B cell (primary cell): ENCODE measurements around the gene MMP15. TPM values are rescaled to one million over a fixed set of nuclear protein-coding genes. Genes with fewer than 3 reads are reported as not detected.
A peak's percentile ranks its signal among the peaks of the same experiment; 100 is the strongest.

ENCODE experiments used
- ATAC-seq: fragments of 200-7000 bp; cut with Tn5 transposase; one replicate; pipeline ENCODE4 v1.10.0; 2021; ENCODE audit warnings: low read depth, mild to moderate bottlenecking, moderate number of reproducible peaks, moderate library complexity
- CTCF ChIA-PET: fragments of 350-600 bp; sonication (Branson Sonifier 250); formaldehyde crosslinking; loops from one replicate; lab custom pipeline; 2021; ENCODE audit warnings: antibody characterized with exemption, inconsistent platforms; lab: Charles Lee
- POLR2A ChIA-PET: fragments of 350-600 bp; sonication (Branson Sonifier 250); formaldehyde crosslinking; loops from one replicate; lab custom pipeline; 2021; ENCODE audit warnings: antibody characterized with exemption; lab: Charles Lee
- DNase-seq: peaks from one replicate; pipeline ENCODE4 v3.0.0; 2013
- H2AFZ ChIP-seq: 2 replicates; pipeline ENCODE4 v1.6.1; 2012; ENCODE audit warnings: mild to moderate bottlenecking, low read depth, low read length; ENCODE audit not compliant: insufficient read depth, poor library complexity, severe bottlenecking
- H3K27ac ChIP-seq, 2 donors: 1 replicate in 1 of 2; 2 replicates in 1 of 2; pipeline ENCODE4 v1.5.1; 2012 to 2013; ENCODE audit warnings: low read length in 2 of 2, mild to moderate bottlenecking in 2 of 2, moderate library complexity in 1 of 2
- H3K27me3 ChIP-seq, 4 experiments: fragments of 200-600 bp in 1 of 4; sonication (generic) in 1 of 4; replicated peaks in 1 of 4; 1 replicate in 2 of 4; 2 replicates in 2 of 4; pipeline versions ENCODE4 v1.6.1 to v1.7.0; 2013 to 2016; ENCODE audit warnings: low read length in 3 of 4, mild to moderate bottlenecking in 2 of 4, mixed read lengths in 1 of 4, moderate library complexity in 1 of 4; ENCODE audit not compliant: insufficient read depth in 4 of 4, control insufficient read depth in 3 of 4; ENCODE audit errors: control extremely low read depth in 1 of 4
- H3K36me3 ChIP-seq, 2 experiments: replicated peaks in 1 of 2; 1 replicate in 1 of 2; 2 replicates in 1 of 2; pipeline versions ENCODE4 v1.6.1 to v1.7.1; 2013; ENCODE audit warnings: low read length in 1 of 2; ENCODE audit not compliant: insufficient read depth in 2 of 2, control insufficient read depth in 1 of 2; ENCODE audit errors: control extremely low read depth in 1 of 2, extremely low read depth in 1 of 2
- H3K4me1 ChIP-seq, 2 donors: fragments of 200-600 bp in 1 of 2; sonication (generic) in 1 of 2; 1 replicate in 1 of 2; 2 replicates in 1 of 2; pipeline versions ENCODE4 v1.5.1 to v1.6.1; 2013 to 2017; ENCODE audit warnings: low read length in 2 of 2; ENCODE audit not compliant: control insufficient read depth in 2 of 2, insufficient read depth in 2 of 2
- H3K4me2 ChIP-seq: replicated peaks from 2 replicates; pipeline ENCODE3; 2012; ENCODE audit warnings: mild to moderate bottlenecking, low read depth, low read length; ENCODE audit not compliant: poor library complexity, severe bottlenecking
- H3K4me3 ChIP-seq, 5 experiments: fragments of 200-600 bp in 1 of 5; sonication (generic) in 1 of 5; 1 replicate in 3 of 5; 2 replicates in 2 of 5; pipeline versions ENCODE4 v1.5.1 to v1.7.0; 2011 to 2016; ENCODE audit warnings: low read length in 4 of 5, mild to moderate bottlenecking in 4 of 5, low read depth in 2 of 5, control low read depth in 1 of 5, moderate library complexity in 1 of 5; ENCODE audit not compliant: insufficient read depth in 1 of 5; ENCODE audit errors: control extremely low read depth in 1 of 5, extremely low read depth in 1 of 5
- H3K79me2 ChIP-seq: fragments of 200-600 bp; sonication (generic); one replicate; pipeline ENCODE4 v1.6.0; 2016; ENCODE audit warnings: low read length; ENCODE audit not compliant: control insufficient read depth, insufficient read depth
- H3K9ac ChIP-seq: fragments of 200-600 bp; sonication (generic); 2 replicates; pipeline ENCODE4 v1.6.1; 2017; ENCODE audit warnings: mild to moderate bottlenecking, low read length, moderate library complexity
- H3K9me3 ChIP-seq, 3 donors: one replicate each; pipeline versions ENCODE4 v1.6.1 to v1.7.1; 2013; ENCODE audit warnings: low read length in 2 of 3; ENCODE audit not compliant: control insufficient read depth in 2 of 3, insufficient read depth in 1 of 3; ENCODE audit errors: control extremely low read depth in 1 of 3
- H4K20me1 ChIP-seq: 2 replicates; pipeline ENCODE4 v1.6.0; 2012; ENCODE audit warnings: mild to moderate bottlenecking, low read length; ENCODE audit not compliant: insufficient read depth, control insufficient read depth, poor library complexity, severe bottlenecking
- H3K27ac Mint-ChIP-seq: one replicate; pipeline ENCODE4 v1.8.0; 2021; ENCODE audit warnings: mixed read lengths
- H3K27me3 Mint-ChIP-seq: one replicate; pipeline ENCODE4 v1.8.0; 2021; ENCODE audit warnings: mixed read lengths
- H3K4me1 Mint-ChIP-seq: one replicate; pipeline ENCODE4 v1.8.0; 2021; ENCODE audit warnings: mixed read lengths
- H3K4me3 Mint-ChIP-seq: one replicate; pipeline ENCODE4 v1.8.0; 2021; ENCODE audit warnings: mixed read lengths
- H3K9me3 Mint-ChIP-seq: one replicate; pipeline ENCODE4 v1.8.0; 2022; ENCODE audit warnings: mixed read lengths; ENCODE audit not compliant: insufficient read depth
- EZH2 ChIP-seq: IDR thresholded peaks from 2 replicates; pipeline ENCODE4 v1.6.1; 2012; ENCODE audit warnings: borderline replicate concordance, low read depth, mild to moderate bottlenecking, moderate library complexity, low read length; ENCODE audit not compliant: insufficient read depth, poor library complexity, severe bottlenecking
- WGBS: methylation state at CpG from one replicate; pipeline ENCODE4 v1.1.5; 2013; ENCODE audit warnings: missing lambda C conversion rate; ENCODE audit not compliant: insufficient coverage; 5-methylcytosine and 5-hydroxymethylcytosine counted together
- intact Hi-C: fragments of 100-400 bp; cut with micrococcal nuclease; formaldehyde crosslinking; loops from one replicate; pipeline ENCODE4 v1.10.0; 2022
- polyA minus RNA-seq: library from RNA; depleted of rRNA, polyadenylated mRNA; stranded (reverse); fragments of >200 nt; gene quantifications from 2 replicates; pipeline ENCODE4 v1.2.3, GENCODE V29; 2012
- polyA plus RNA-seq: library from polyadenylated mRNA; depleted of rRNA; stranded (reverse); fragments of >200 nt; gene quantifications from 2 replicates; pipeline ENCODE4 v1.2.3, GENCODE V29; 2012
- total RNA-seq, 2 donors: library from RNA; stranded (reverse); fragments of 120-200 nt in 1 of 2; gene quantifications; 1 replicate in 1 of 2; 2 replicates in 1 of 2; pipeline versions ENCODE4 v1.2.3 to v1.2.4, GENCODE V29; 2013 to 2022
- TF ChIP-seq, protein P1 (sequence below): fragments of 200-600 bp; IDR thresholded peaks from one replicate; pipeline ENCODE4 v1.8.0; 2022; ENCODE audit warnings: antibody characterized with exemption, mild to moderate bottlenecking

The MMP15 gene
- not detected in 2 replicates for total RNA-seq
- 0.37 TPM for total RNA-seq (2013)
- polyA plus RNA-seq, result not detected in 2 replicates
- polyA minus RNA-seq, result 0.07 TPM in 1 of 2 replicates, not detected in the other

DNA sequence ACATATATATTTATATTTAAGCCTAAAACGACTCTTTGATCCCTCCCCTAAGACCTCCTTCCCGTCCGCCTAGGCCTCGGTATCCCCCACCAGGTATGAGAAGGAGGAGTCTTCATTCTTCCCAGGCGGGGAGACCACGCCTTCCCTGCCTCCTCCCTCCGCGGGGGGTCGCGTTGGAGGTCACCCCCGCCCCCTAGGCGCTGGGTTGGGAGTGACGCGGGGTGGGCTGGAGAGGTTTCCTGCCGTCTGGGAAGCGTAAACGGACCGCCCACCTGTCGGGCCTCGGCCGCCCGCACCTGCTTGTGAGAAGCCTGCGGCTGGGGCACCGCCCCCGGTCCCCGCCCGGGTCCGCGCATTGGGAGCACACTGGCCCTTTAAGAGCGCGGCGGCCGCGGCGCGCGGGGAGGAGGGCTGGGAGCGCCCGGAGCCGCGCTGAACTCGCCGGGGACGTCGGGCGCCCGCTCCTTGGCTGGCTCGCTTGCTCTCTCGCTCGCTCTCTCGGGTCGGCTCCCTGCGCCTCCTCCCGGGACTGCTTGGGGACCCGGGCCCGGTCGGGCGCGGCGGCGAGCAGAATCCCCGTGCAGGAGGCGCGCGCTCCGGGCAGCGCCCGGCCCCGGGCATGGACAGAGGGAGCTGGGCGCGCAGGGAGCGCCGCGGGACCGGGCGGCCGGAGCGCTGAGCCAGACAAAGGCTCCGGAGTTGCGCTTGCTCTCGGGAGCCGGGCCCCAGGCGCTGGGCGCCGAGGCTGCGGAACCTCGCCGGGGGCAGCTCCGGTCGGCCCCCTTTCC is at the start of gene MMP15:
MMP15 (plus strand) TSS at position 404 of the 788 bp plus-strand sequence. CDS start 597 bp downstream, outside the sequence.
- Histone ChIP-seq H4K20me1 (no peaks in the 10 kb centered on the region), H3K27ac (no peak within 1 kb of the TSS), H3K36me3 (no peaks in the 10 kb centered on the region), H3K79me2 (no peaks in the 10 kb centered on the region), H2AFZ (peak within 1 kb of the TSS; percentile 87), H3K27me3 (peaks cover 0 to 44% (median 11%) of the 10 kb centered on the region in 4 experiments), H3K9me3 (no peaks in the 10 kb centered on the region), H3K9ac (peak within 1 kb of the TSS; percentile 70), H3K4me3 (peak within 1 kb of the TSS; percentile 19 to 72 (median 58)), H3K4me1 (peaks cover 21 to 26% of the 10 kb centered on the region in 2 donors), H3K4me2 (peak within 1 kb of the TSS; percentile 98)
- Mint-ChIP-seq H3K27ac (peak within 1 kb of the TSS; percentile 83), H3K4me3 (peak within 1 kb of the TSS; percentile 94), H3K9me3 (no peaks in the 10 kb centered on the region), H3K4me1 (peaks cover 11% of the 10 kb centered on the region), H3K27me3 (peaks cover 28% of the 10 kb centered on the region)
- POLR2A ChIA-PET, result no interaction called here
- CTCF ChIA-PET, result interaction anchor here (1.4 kb wide), 1 partner anchor 24 kb away, joined by 4 read pairs; the partner anchor contains the start of gene USB1
- TF ChIP-seq, protein P1, sequence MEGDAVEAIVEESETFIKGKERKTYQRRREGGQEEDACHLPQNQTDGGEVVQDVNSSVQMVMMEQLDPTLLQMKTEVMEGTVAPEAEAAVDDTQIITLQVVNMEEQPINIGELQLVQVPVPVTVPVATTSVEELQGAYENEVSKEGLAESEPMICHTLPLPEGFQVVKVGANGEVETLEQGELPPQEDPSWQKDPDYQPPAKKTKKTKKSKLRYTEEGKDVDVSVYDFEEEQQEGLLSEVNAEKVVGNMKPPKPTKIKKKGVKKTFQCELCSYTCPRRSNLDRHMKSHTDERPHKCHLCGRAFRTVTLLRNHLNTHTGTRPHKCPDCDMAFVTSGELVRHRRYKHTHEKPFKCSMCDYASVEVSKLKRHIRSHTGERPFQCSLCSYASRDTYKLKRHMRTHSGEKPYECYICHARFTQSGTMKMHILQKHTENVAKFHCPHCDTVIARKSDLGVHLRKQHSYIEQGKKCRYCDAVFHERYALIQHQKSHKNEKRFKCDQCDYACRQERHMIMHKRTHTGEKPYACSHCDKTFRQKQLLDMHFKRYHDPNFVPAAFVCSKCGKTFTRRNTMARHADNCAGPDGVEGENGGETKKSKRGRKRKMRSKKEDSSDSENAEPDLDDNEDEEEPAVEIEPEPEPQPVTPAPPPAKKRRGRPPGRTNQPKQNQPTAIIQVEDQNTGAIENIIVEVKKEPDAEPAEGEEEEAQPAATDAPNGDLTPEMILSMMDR, result no peak
- no peak for TF ChIP-seq EZH2
- DNase-seq, result peak; percentile 65
- intact Hi-C loops, result loop anchor here (10.0 kb wide), 1 partner anchor 459 kb away; no protein-coding TSS in a partner anchor
- under 1% methylated on average over 86 of the region's 90 CpGs for WGBS
- ATAC-seq, result peak; percentile 62

DNA sequence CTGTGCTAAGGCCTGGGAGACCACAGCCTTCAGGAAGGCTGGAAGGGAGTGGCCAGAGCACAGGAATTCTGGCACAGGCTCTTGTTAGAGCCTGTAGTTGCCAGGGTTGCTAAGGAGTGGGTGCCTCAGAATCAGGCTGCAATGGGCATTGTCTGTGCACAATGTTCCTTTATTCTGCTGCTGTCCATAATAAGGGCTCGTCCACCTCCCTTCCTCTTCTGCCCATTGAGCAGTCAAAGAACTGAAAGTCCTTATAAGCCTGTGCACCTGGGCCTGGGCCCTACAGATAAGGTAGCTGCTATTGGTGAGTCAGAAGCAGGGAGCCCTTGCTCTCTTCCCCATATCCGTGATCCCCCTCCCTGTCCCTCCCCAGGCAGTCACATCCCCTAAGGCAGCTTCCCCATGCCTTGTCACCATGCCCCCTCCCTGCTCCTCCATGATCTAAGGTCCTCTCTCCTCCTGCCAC is 49.2 kb upstream of the MMP15 start:
- peaks cover 0 to 3% (median 0%) of the 10 kb centered on the region in 4 experiments for H3K27me3 ChIP-seq
- CTCF ChIA-PET, result no interaction called here
- H3K27ac Mint-ChIP-seq, result no peak overlapping the region
- TF ChIP-seq, protein P1, result no peak
- no peak for TF ChIP-seq EZH2
- no peaks in the 10 kb centered on the region for H3K9me3 Mint-ChIP-seq
- H3K79me2 ChIP-seq, result no peaks in the 10 kb centered on the region
- POLR2A ChIA-PET, result no interaction called here
- no peaks in the 10 kb centered on the region for H4K20me1 ChIP-seq
- WGBS, result 92% methylated on average over 2 of the region's 2 CpGs
- no peaks in the 10 kb centered on the region for H3K36me3 ChIP-seq
- H3K9ac ChIP-seq, result no peak overlapping the region
- H2AFZ ChIP-seq, result no peak overlapping the region
- no peaks in the 10 kb centered on the region for H3K9me3 ChIP-seq
- intact Hi-C loops, result no loop called here
- H3K4me3 Mint-ChIP-seq, result no peak overlapping the region
- DNase-seq, result no peak
- no peaks in the 10 kb centered on the region for H3K4me1 Mint-ChIP-seq
- no peak for ATAC-seq
- H3K27ac ChIP-seq, result no peak overlapping the region
- H3K4me1 ChIP-seq, result no peaks in the 10 kb centered on the region
- H3K27me3 Mint-ChIP-seq, result peaks cover 29% of the 10 kb centered on the region
- no peak overlapping the region for H3K4me3 ChIP-seq
- no peak overlapping the region for H3K4me2 ChIP-seq
